HuH-7 (cell line): ENCODE results near the gene CLEC9A.

ENCODE experiments used
- DNase-seq: peaks from one replicate; pipeline ENCODE4 v3.0.0; 2011; ENCODE audit warnings: low spot score

CLEC9A gene

DNA sequence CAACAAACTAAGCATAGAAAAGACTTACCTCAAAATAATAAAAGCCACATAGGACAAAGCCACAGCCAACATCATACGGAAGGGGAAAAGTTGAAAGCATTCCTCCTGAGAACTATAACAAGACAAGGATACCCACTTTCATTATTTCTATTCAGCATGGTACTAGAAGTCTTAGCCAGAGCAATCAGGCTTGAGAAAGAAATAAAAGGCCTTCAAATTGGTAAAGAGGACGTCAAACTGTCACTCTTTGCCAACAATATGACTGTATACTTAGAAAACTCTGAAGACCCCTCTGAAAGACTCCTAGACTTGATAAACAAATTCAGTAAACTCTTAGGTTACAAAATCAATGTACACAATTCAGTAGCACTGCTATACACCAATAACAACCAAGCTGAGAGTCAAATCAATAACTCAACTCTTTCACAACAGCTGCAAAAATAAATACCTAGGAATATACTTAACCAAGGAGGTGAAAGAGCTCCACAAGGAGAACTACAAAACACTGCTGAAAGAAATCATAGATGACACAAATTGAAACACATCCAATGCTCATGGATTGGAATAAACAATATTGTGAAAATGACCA lies 79.9 kb downstream of the CLEC9A start:
- DNase-seq = no peak

GRCh38 chr12:10111451-10111850 lies 81.0 kb downstream of the CLEC9A start:
- DNase-seq = no peak

DNA sequence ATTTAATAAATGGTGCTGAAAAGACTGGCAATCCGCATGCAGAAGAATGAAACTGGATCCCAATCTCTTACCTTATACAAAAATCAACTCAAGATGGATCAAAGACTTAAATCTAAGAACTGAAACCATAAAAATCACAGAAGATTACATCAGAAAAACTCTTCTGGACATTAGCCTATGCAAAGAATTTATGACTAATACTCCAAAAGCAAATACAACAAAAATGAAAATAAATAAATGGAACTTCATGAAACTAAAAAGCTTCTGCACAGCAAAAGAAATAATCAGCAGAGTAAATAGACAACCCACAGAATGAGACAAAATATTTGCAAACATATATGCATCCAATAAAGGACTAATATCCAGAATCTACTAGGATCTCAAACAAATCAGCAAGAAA lies 82.6 kb downstream of the CLEC9A start:
- no peak for DNase-seq

DNA sequence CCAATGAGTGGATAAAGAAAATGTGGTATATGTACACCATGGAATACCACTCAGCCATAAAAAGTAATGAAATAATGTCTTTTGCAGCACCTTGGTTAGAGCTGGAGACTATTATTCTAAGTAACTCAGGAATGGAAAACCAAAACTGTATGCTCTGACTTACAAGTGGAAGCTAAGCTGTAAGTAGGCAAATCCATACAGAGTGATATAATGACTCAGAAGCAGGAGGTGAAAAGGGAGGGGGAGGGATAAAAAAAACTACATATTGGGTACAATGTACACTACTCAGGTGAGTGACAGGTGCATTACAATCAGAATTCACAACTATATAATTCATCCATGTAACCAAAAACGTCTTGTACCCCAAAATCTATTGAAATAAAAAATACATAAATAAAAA lies 83.4 kb downstream of the CLEC9A start:
- no peak for DNase-seq

DNA sequence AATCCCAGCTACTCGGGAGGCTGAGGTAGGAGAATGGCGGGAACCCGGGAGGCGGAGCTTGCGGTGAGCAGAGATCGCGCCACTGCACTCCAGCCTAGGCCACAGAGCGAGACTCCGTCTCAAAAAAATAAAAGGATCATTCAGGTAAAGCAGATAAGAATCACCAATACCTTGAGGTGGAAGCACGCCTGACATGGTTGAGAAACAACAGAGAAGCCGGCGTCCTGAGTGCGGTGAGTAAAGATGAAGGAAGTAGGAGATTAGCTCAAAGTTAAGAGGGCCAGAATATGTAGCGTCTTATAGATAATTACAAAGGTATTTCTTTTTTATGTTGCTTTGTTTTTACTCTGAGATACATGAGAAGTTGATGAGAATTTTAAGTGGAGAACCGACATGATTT lies 84.8 kb downstream of the CLEC9A start:
- DNase-seq = no peak
